Left ventricle myocardium inferior (tissue), 1 donor: Measurements from ENCODE around the gene RHOBTB1. TPM values are rescaled to one million over a fixed set of nuclear protein-coding genes. Genes with fewer than 3 reads are reported as not detected.
"Not testable (repeated sequence)": the region's sequence is repeated elsewhere in the genome, so short reads cannot be mapped to it uniquely, and the experiment has no call there.

Experiments used
- DNase-seq: peaks from one replicate; pipeline ENCODE4 v3.0.0-alpha.2; 2020
- H3K27ac ChIP-seq: fragments of 200-600 bp; replicated peaks from 2 replicates; pipeline ENCODE4 v1.8.0; 2021
- H3K27me3 ChIP-seq: fragments of 200-600 bp; 2 replicates; pipeline ENCODE4 v1.8.0; 2021; ENCODE audit warnings: low read depth
- H3K36me3 ChIP-seq: fragments of 200-600 bp; 2 replicates; pipeline ENCODE4 v1.8.0; 2021
- H3K4me1 ChIP-seq: fragments of 200-600 bp; 2 replicates; pipeline ENCODE4 v1.8.0; 2021
- H3K4me3 ChIP-seq: fragments of 200-600 bp; 2 replicates; pipeline ENCODE4 v1.8.0; 2021; ENCODE audit warnings: mild to moderate bottlenecking, moderate library complexity
- H3K9me3 ChIP-seq: fragments of 200-600 bp; replicated peaks from 2 replicates; pipeline ENCODE4 v1.8.0; 2021
- CTCF ChIP-seq: fragments of 200-600 bp; IDR thresholded peaks from 2 replicates; pipeline ENCODE4 v1.8.0; 2021; ENCODE audit warnings: antibody characterized with exemption, mild to moderate bottlenecking, borderline replicate concordance
- intact Hi-C: fragments of 100-400 bp; cut with micrococcal nuclease; formaldehyde crosslinking; loops from one replicate; pipeline ENCODE4 v1.11.0; 2022
- total RNA-seq: library from RNA; stranded (reverse); fragmentation: NEBNext Ultra II Directional; extraction: Animal tissue kit (Norgen Biotek cat#: 25700); gene quantifications from one replicate; pipeline ENCODE4 v1.2.1, GENCODE V29; 2021
- donor health status: DM: no; HTN: yes; CAD: no; lungs with severe emphysema.

RHOBTB1 gene
- total RNA-seq, 1 donor from 2014 or later: 16.6 TPM

DNA sequence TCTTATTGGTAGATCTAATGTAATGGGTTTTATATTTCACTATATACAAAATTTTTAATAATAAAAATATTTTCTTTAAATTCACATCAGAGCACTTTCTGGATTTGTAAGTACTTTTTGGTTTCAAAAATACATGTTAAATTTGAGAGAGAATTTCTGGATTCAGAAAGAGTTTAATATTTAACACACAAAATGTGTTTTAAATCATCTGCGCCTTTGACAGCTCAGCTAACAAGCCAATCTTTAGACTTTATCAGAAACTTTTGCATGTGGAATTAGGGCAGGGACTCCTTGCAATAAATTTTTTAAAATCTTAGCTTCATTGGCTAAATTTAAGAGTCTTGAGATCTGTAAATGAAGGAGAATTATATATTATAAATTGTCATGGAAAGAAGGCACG is 32.7 kb upstream of the RHOBTB1 start:
- no peak overlapping the region for H3K27ac ChIP-seq
- no peak overlapping the region for H3K4me3 ChIP-seq
- TF ChIP-seq CTCF: no peak
- DNase-seq: no peak
- H3K27me3 ChIP-seq: no peaks in the 10 kb centered on the region
- peaks cover 16% of the 10 kb centered on the region for H3K4me1 ChIP-seq
- no peaks in the 10 kb centered on the region for H3K36me3 ChIP-seq
- intact Hi-C loops: loop anchor here (10.0 kb wide), 1 partner anchor 308 kb away; no protein-coding TSS in a partner anchor
- no peaks in the 10 kb centered on the region for H3K9me3 ChIP-seq

- Histone ChIP-seq H3K27ac (no peak overlapping the region), H3K27me3 (no peaks in the 10 kb centered on the region), H3K9me3 (no peaks in the 10 kb centered on the region), H3K4me1 (peaks cover 10% of the 10 kb centered on the region), H3K4me3 (no peak overlapping the region), H3K36me3 (no peaks in the 10 kb centered on the region)
- no peak for DNase-seq
- TF ChIP-seq CTCF: no peak
- intact Hi-C loops: loop anchor here (10.0 kb wide), 1 partner anchor 309 kb away; no protein-coding TSS in a partner anchor
Observed at GRCh38 chr10:60975716-60976115, 31.7 kb upstream of the RHOBTB1 start.

DNA sequence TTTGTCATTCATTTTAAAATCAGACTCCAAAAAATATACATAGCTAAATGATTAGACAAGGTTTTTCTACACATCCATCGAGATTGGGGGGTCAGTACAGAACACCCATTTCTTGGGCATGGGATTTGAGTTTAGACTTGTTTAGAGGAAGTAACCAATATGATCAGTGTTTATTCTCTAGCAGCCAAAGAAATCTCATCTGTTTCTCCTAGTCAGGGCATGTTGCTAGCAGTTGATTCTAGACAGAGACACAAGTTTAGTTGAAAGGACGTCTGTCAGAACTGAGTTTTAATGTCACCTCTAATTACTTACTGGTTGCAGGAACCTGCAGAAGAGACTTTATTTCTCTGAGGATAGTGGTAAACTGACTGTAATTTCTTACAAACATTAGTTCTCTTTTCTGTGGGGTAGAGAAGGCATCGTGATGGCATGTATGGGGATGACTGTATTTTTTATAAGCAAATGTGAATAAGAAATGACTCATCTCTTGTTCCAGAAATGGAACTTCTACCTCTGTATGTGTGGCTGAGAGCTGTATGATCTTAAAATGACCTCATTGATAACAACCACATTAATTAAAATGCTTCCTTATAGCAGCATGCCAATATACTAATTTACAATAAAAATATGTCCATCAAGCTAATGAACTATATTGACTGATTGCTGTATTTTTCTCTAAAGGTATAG is 30.6 kb upstream of the RHOBTB1 start:
- DNase-seq: no peak
- no peak overlapping the region for H3K4me3 ChIP-seq
- no peaks in the 10 kb centered on the region for H3K9me3 ChIP-seq
- H3K36me3 ChIP-seq: no peaks in the 10 kb centered on the region
- H3K27ac ChIP-seq: no peak overlapping the region
- intact Hi-C loops: loop anchor here (10.0 kb wide), 1 partner anchor 310 kb away; no protein-coding TSS in a partner anchor
- peaks cover 7% of the 10 kb centered on the region for H3K4me1 ChIP-seq
- TF ChIP-seq CTCF: no peak
- no peaks in the 10 kb centered on the region for H3K27me3 ChIP-seq

- intact Hi-C loops: loop anchor here (10.0 kb wide), 1 partner anchor 312 kb away; no protein-coding TSS in a partner anchor
- no peak overlapping the region for H3K4me3 ChIP-seq
- no peaks in the 10 kb centered on the region for H3K9me3 ChIP-seq
- H3K36me3 ChIP-seq: no peaks in the 10 kb centered on the region
- no peak overlapping the region for H3K27ac ChIP-seq
- H3K27me3 ChIP-seq: no peaks in the 10 kb centered on the region
- peaks cover 7% of the 10 kb centered on the region for H3K4me1 ChIP-seq
- no peak for TF ChIP-seq CTCF
- no peak for DNase-seq
Observed at GRCh38 chr10:60973086-60973485, 29.1 kb upstream of the RHOBTB1 start.

- not testable (repeated sequence) for H3K9me3 ChIP-seq, H3K36me3 ChIP-seq, H3K27ac ChIP-seq, H3K27me3 ChIP-seq, H3K4me3 ChIP-seq, H3K4me1 ChIP-seq, DNase-seq
- intact Hi-C loops: loop anchor here (10.0 kb wide), 1 partner anchor 313 kb away; no protein-coding TSS in a partner anchor
Observed at GRCh38 chr10:60972181-60972580, 28.2 kb upstream of the RHOBTB1 start.

- Histone ChIP-seq H3K36me3 (no peaks in the 10 kb centered on the region), H3K27me3 (no peaks in the 10 kb centered on the region), H3K4me1 (peaks cover 7% of the 10 kb centered on the region), H3K4me3 (no peak overlapping the region), H3K9me3 (no peaks in the 10 kb centered on the region), H3K27ac (no peak overlapping the region)
- DNase-seq: no peak
- intact Hi-C loops: loop anchor here (10.0 kb wide), 1 partner anchor 314 kb away; no protein-coding TSS in a partner anchor
- no peak for TF ChIP-seq CTCF
Observed at GRCh38 chr10:60970526-60970925, 26.5 kb upstream of the RHOBTB1 start.
